Measurements from ENCODE around the gene ATXN7L3.

The ATXN7L3 gene

GRCh38 chr17:44186307-44187130 lies 13.2 kb downstream of the ATXN7L3 start, which contains the start of gene TMUB2:
TMUB2 (plus strand) TSS chr17:44186972; CDS start chr17:44187709, 737 bp downstream.
- peak within 1 kb of the TSS; percentile 77 for H3K4me3 ChIP-seq (ENCODE audit: control insufficient read depth, low read depth, low read length)
- DNase-seq (ENCODE audit: low read depth), result peak; percentile 99
- no peak for TF ChIP-seq CTCF (IDR thresholded peaks at IDR 0.05; ENCODE audit: control insufficient read depth, insufficient read depth, low read depth, low read length, missing control alignments)

- H3K4me3 ChIP-seq (ENCODE audit: control insufficient read depth, low read depth, low read length), result no peak overlapping the region
- no peak for TF ChIP-seq CTCF (IDR thresholded peaks at IDR 0.05; ENCODE audit: control insufficient read depth, insufficient read depth, low read depth, low read length, missing control alignments)
- DNase-seq (ENCODE audit: low read depth), result no peak
Observed at GRCh38 chr17:44184212-44184810, 15.4 kb downstream of the ATXN7L3 start.

- TF ChIP-seq CTCF (IDR thresholded peaks at IDR 0.05; ENCODE audit: control insufficient read depth, insufficient read depth, low read depth, low read length, missing control alignments), result no peak
- DNase-seq (ENCODE audit: low read depth), result no peak
- H3K4me3 ChIP-seq (ENCODE audit: control insufficient read depth, low read depth, low read length), result no peak overlapping the region
Observed at GRCh38 chr17:44183024-44183423, 16.7 kb downstream of the ATXN7L3 start.

GRCh38 chr17:44178133-44178532 lies 21.6 kb downstream of the ATXN7L3 start:
- TF ChIP-seq CTCF (IDR thresholded peaks at IDR 0.05; ENCODE audit: control insufficient read depth, insufficient read depth, low read depth, low read length, missing control alignments), result no peak
- H3K4me3 ChIP-seq (ENCODE audit: control insufficient read depth, low read depth, low read length), result no peak overlapping the region
- DNase-seq (ENCODE audit: low read depth), result no peak

- H3K4me3 ChIP-seq (ENCODE audit: control insufficient read depth, low read depth, low read length), result no peak overlapping the region
- DNase-seq (ENCODE audit: low read depth), result no peak
- TF ChIP-seq CTCF (IDR thresholded peaks at IDR 0.05; ENCODE audit: control insufficient read depth, insufficient read depth, low read depth, low read length, missing control alignments), result no peak
Observed at GRCh38 chr17:44177640-44178039, 22.0 kb downstream of the ATXN7L3 start.

GRCh38 chr17:44176671-44177501 lies 22.8 kb downstream of the ATXN7L3 start:
- TF ChIP-seq CTCF (IDR thresholded peaks at IDR 0.05; ENCODE audit: control insufficient read depth, insufficient read depth, low read depth, low read length, missing control alignments), result no peak
- H3K4me3 ChIP-seq (ENCODE audit: control insufficient read depth, low read depth, low read length), result no peak overlapping the region
- DNase-seq (ENCODE audit: low read depth), result no peak

All from AG09309 (cell line).